ENCODE results near the gene SPIRE1.
"Not testable (repeated sequence)": the region's sequence is repeated elsewhere in the genome, so short reads cannot be mapped to it uniquely, and the experiment has no call there.

The SPIRE1 gene

GRCh38 chr18:12645751-12646203, 12.1 kb downstream of the SPIRE1 start:
- no peak for DNase-seq (ENCODE audit: low read depth in 2 of 2)

- DNase-seq (ENCODE audit: low read depth in 2 of 2) = no peak
Observed at GRCh38 chr18:12645254-12645653, 12.7 kb downstream of the SPIRE1 start.

- DNase-seq (ENCODE audit: low read depth in 2 of 2) = not testable (repeated sequence)
Observed at GRCh38 chr18:12643756-12644155, 14.2 kb downstream of the SPIRE1 start.

- DNase-seq (ENCODE audit: low read depth in 2 of 2) = no peak
Observed at GRCh38 chr18:12640881-12641200, 17.1 kb downstream of the SPIRE1 start.

- no peak for DNase-seq (ENCODE audit: low read depth in 2 of 2)
Observed at GRCh38 chr18:12639990-12640880, 17.7 kb downstream of the SPIRE1 start.

GRCh38 chr18:12638644-12639124, 19.2 kb downstream of the SPIRE1 start:
- DNase-seq (ENCODE audit: low read depth in 2 of 2) = no peak

- DNase-seq (ENCODE audit: low read depth in 2 of 2) = no peak
Observed at GRCh38 chr18:12637901-12638643, 19.8 kb downstream of the SPIRE1 start.

- DNase-seq (ENCODE audit: low read depth in 2 of 2) = no peak
Observed at GRCh38 chr18:12637393-12637792, 20.5 kb downstream of the SPIRE1 start.

GRCh38 chr18:12631831-12632477, 26.0 kb downstream of the SPIRE1 start:
- DNase-seq (ENCODE audit: low read depth in 2 of 2) = no peak

GRCh38 chr18:12630136-12630535, 27.8 kb downstream of the SPIRE1 start:
- no peak for DNase-seq (ENCODE audit: low read depth in 2 of 2)

GRCh38 chr18:12628706-12629702, 28.9 kb downstream of the SPIRE1 start:
- DNase-seq (ENCODE audit: low read depth in 2 of 2) = no peak

GRCh38 chr18:12627199-12627598, 30.7 kb downstream of the SPIRE1 start:
- DNase-seq (ENCODE audit: low read depth in 2 of 2) = not testable (repeated sequence)

- DNase-seq (ENCODE audit: low read depth in 2 of 2) = no peak
Observed at GRCh38 chr18:12625241-12625640, 32.7 kb downstream of the SPIRE1 start.

GRCh38 chr18:12621742-12622306, 36.1 kb downstream of the SPIRE1 start:
- no peak for DNase-seq (ENCODE audit: low read depth in 2 of 2)

GRCh38 chr18:12615748-12616147, 42.2 kb downstream of the SPIRE1 start:
- no peak for DNase-seq (ENCODE audit: low read depth in 2 of 2)

GRCh38 chr18:12608301-12608700, 49.6 kb downstream of the SPIRE1 start:
- DNase-seq (ENCODE audit: low read depth in 2 of 2) = no peak

- DNase-seq (ENCODE audit: low read depth in 2 of 2) = no peak
Observed at GRCh38 chr18:12606592-12607315, 51.2 kb downstream of the SPIRE1 start.

- DNase-seq (ENCODE audit: low read depth in 2 of 2) = no peak
Observed at GRCh38 chr18:12604445-12605007, 53.4 kb downstream of the SPIRE1 start.

- no peak for DNase-seq (ENCODE audit: low read depth in 2 of 2)
Observed at GRCh38 chr18:12599966-12600365, 57.9 kb downstream of the SPIRE1 start.

GRCh38 chr18:12599543-12599942, 58.4 kb downstream of the SPIRE1 start:
- no peak for DNase-seq (ENCODE audit: low read depth in 2 of 2)
